Body of pancreas (tissue), 4 donors: ENCODE data around the gene MMUT. TPM values are rescaled to one million over a fixed set of nuclear protein-coding genes. Genes with fewer than 3 reads are reported as not detected.

Experiments used
- ATAC-seq: fragments of 150-250 bp; one replicate; pipeline ENCODE4 v1.9.1; 2016
- DNase-seq, 4 donors: peaks; one replicate each; pipeline ENCODE4 v3.0.0-alpha.2; 2019
- H3K27ac ChIP-seq, 4 donors: fragments of 200-600 bp; sonication (generic); 1 replicate in 3 of 4; 2 replicates in 1 of 4; pipeline versions ENCODE4 v1.5.1 to v1.6.1; 2016 to 2019; ENCODE audit warnings: mild to moderate bottlenecking in 1 of 4, mixed read lengths in 1 of 4, moderate library complexity in 1 of 4
- H3K27me3 ChIP-seq, 2 donors: fragments of 200-600 bp; sonication (generic); one replicate each; pipeline ENCODE4 v1.6.0; 2016; ENCODE audit warnings: mild to moderate bottlenecking in 1 of 2
- H3K36me3 ChIP-seq, 2 donors: fragments of 200-600 bp; sonication (generic); replicated peaks in 1 of 2; 2 replicates each; pipeline ENCODE4 v1.5.1; 2016; ENCODE audit warnings: low read depth in 2 of 2; ENCODE audit not compliant: insufficient read depth in 1 of 2
- H3K4me1 ChIP-seq: fragments of 200-600 bp; sonication (generic); one replicate; pipeline ENCODE4 v1.6.0; 2016
- H3K4me3 ChIP-seq, 2 donors: fragments of 200-600 bp; sonication (generic); 1 replicate in 1 of 2; 2 replicates in 1 of 2; pipeline ENCODE4 v1.5.1; 2016 to 2019
- H3K9me3 ChIP-seq, 3 donors: fragments of 200-600 bp; sonication (generic); 1 replicate in 2 of 3; 2 replicates in 1 of 3; pipeline ENCODE4 v1.5.1; 2016
- CTCF ChIP-seq, 7 experiments: fragments of 450-650 bp in 4 of 7; fragments of 200-600 bp in 3 of 7; sonication (generic) in 3 of 7; IDR thresholded peaks; one replicate each; pipeline ENCODE4 v1.5.1; 2016 to 2019; ENCODE audit warnings: antibody characterized with exemption in 7 of 7
- POLR2A ChIP-seq, 3 donors: fragments of 450-650 bp; IDR thresholded peaks; one replicate each; pipeline ENCODE4 v1.6.1; 2016; ENCODE audit warnings: antibody characterized with exemption in 3 of 3, mild to moderate bottlenecking in 2 of 3
- WGBS, 2 donors: methylation state at CpG; one replicate each; pipeline ENCODE4 v1.1.5; 2017; 5-methylcytosine and 5-hydroxymethylcytosine counted together
- intact Hi-C: fragments of 100-400 bp; cut with DNase I; formaldehyde crosslinking; loops from one replicate; pipeline ENCODE4 v1.15.1; 2023
- total RNA-seq, 2 donors: library from RNA; depleted of rRNA; stranded (reverse); fragments of >200 nt; gene quantifications; one replicate each; pipeline ENCODE4 v1.1.0, GENCODE V29; 2016

Gene MMUT
- total RNA-seq, 2 donors from 2014 or later = 8.3 to 10.5 TPM

GRCh38 chr6:49457771-49458170, 5.3 kb downstream of the MMUT start:
- no peaks in the 10 kb centered on the region for H3K9me3 ChIP-seq
- WGBS, 2 donors = 61 to 70% methylated on average over 4 of the region's 4 CpGs

GRCh38 chr6:49454787-49455709, 8.0 kb downstream of the MMUT start:
- Histone ChIP-seq H3K36me3 (peaks cover 0 to 14% of the 10 kb centered on the region in 2 donors), H3K4me1 (peaks cover 4% of the 10 kb centered on the region), H3K27ac (no peak overlapping the region), H3K4me3 (no peak overlapping the region), H3K27me3 (no peaks in the 10 kb centered on the region), H3K9me3 (no peaks in the 10 kb centered on the region)
- DNase-seq = no peak
- TF ChIP-seq POLR2A (IDR thresholded peaks at IDR 0.05) (no peak), CTCF (IDR thresholded peaks at IDR 0.05) (no peak)
- WGBS, 2 donors = 90 to 95% methylated on average over 3 of the region's 3 CpGs
- no peak for ATAC-seq
- intact Hi-C loops = no loop called here

More at GRCh38 chr6:49457771-49458170, 5.3 kb downstream of the MMUT start:
- peaks cover 19% of the 10 kb centered on the region for H3K4me1 ChIP-seq
- H3K27ac ChIP-seq = no peak overlapping the region
- H3K4me3 ChIP-seq = no peak overlapping the region
- H3K36me3 ChIP-seq = peaks cover 0 to 10% of the 10 kb centered on the region in 2 donors
- DNase-seq (no peak), ATAC-seq (no peak)
- H3K27me3 ChIP-seq = no peaks in the 10 kb centered on the region
- intact Hi-C loops = no loop called here
- TF ChIP-seq POLR2A (IDR thresholded peaks at IDR 0.05) = no peak
- TF ChIP-seq CTCF (IDR thresholded peaks at IDR 0.05) = no peak

- Histone ChIP-seq H3K36me3 (peaks cover 0 to 14% of the 10 kb centered on the region in 2 donors), H3K27ac (no peak overlapping the region), H3K4me3 (no peak overlapping the region), H3K27me3 (no peaks in the 10 kb centered on the region), H3K4me1 (no peaks in the 10 kb centered on the region), H3K9me3 (no peaks in the 10 kb centered on the region)
- DNase-seq = no peak
- 66 to 71% methylated on average over 2 of the region's 2 CpGs for WGBS, 2 donors
- intact Hi-C loops = no loop called here
- TF ChIP-seq POLR2A (IDR thresholded peaks at IDR 0.05) = no peak
- peak in 4 of 7 experiments; percentile 8 to 34 (median 23) for TF ChIP-seq CTCF (IDR thresholded peaks at IDR 0.05)
- ATAC-seq = no peak
Measured at GRCh38 chr6:49453221-49453620, 9.8 kb downstream of the MMUT start.

DNA sequence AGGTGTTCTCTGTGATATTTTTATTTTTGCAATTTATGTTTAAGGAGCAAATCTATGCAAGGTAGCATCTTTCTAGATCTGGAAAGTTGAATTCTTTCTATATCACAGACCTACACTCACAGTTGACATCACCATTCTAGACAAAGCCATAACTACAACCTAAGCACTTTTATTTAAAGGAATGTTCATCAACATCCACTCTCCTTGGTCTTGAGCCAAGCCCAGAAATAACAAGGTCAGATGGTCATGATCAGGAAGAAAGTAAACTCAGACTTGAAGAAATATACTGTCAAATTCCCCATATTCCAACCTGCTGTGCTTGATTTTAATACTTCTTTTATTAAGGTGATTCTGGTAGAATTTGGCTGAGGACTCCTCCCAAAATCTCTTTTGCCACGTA, 32.2 kb downstream of the MMUT start:
- Histone ChIP-seq H3K9me3 (no peaks in the 10 kb centered on the region), H3K4me3 (no peak overlapping the region), H3K27ac (no peak overlapping the region), H3K36me3 (peaks cover 0 to 23% of the 10 kb centered on the region in 2 donors), H3K27me3 (no peaks in the 10 kb centered on the region), H3K4me1 (no peaks in the 10 kb centered on the region)
- intact Hi-C loops = no loop called here
- TF ChIP-seq POLR2A (IDR thresholded peaks at IDR 0.05) (no peak), CTCF (IDR thresholded peaks at IDR 0.05) (no peak)
- no peak for ATAC-seq
- DNase-seq = no peak
- WGBS, 2 donors = 97 to 100% methylated on average over 1 of the region's 1 CpG
